Pancreas (tissue), 10 donors: ENCODE results near the gene PLVAP. TPM values are rescaled to one million over a fixed set of nuclear protein-coding genes. Genes with fewer than 3 reads are reported as not detected.

Source experiments
- ATAC-seq, 4 donors: fragments of 200-7000 bp; cut with Tn5 transposase; one replicate each; pipeline versions ENCODE4 v1.8.0 to v1.9.1; 2020; ENCODE audit warnings: mild to moderate bottlenecking in 4 of 4, moderate library complexity in 4 of 4
- DNase-seq, 6 donors: peaks; one replicate each; pipeline ENCODE4 v3.0.0-alpha.2; 2020
- FAIRE-seq: peaks from 2 replicates; lab custom pipeline; 2012; peaks lifted over from hg19 to GRCh38; lab: Jason Lieb, UNC
- H3K27ac ChIP-seq, 4 donors: fragments of 200-600 bp; sonication (generic); 1 replicate in 3 of 4; 2 replicates in 1 of 4; pipeline versions ENCODE4 v1.5.0 to v1.8.0; 2020
- H3K27me3 ChIP-seq, 4 donors: fragments of 200-600 bp; one replicate each; pipeline ENCODE4 v1.8.0; 2021
- H3K36me3 ChIP-seq, 3 donors: fragments of 200-600 bp; sonication (generic) in 1 of 3; one replicate each; pipeline versions ENCODE4 v1.5.0 to v1.8.0; 2020 to 2021
- H3K4me1 ChIP-seq, 3 donors: fragments of 200-600 bp; one replicate each; pipeline ENCODE4 v1.8.0; 2021
- H3K4me3 ChIP-seq, 4 donors: fragments of 200-600 bp; sonication (generic) in 2 of 4; one replicate each; pipeline versions ENCODE4 v1.5.0 to v1.8.0; 2020 to 2021
- H3K9me3 ChIP-seq, 4 donors: fragments of 200-600 bp; one replicate each; pipeline ENCODE4 v1.8.0; 2021
- CTCF ChIP-seq, 4 donors: fragments of 200-600 bp; sonication (generic) in 3 of 4; IDR thresholded peaks; one replicate each; pipeline versions ENCODE4 v1.5.0 to v1.8.0; 2021; ENCODE audit warnings: antibody characterized with exemption in 4 of 4
- WGBS, 2 donors: extraction: QIAGEN DNeasy Blood & Tissue Kit; methylation state at CpG; one replicate each; pipeline ENCODE4 v1.1.7; 2013; 5-methylcytosine and 5-hydroxymethylcytosine counted together
- intact Hi-C, 3 donors: fragments of 100-400 bp; cut with DNase I; formaldehyde crosslinking; loops; one replicate each; pipeline versions ENCODE4 v1.11.1 to v1.14.2; 2022
- polyA plus RNA-seq, 2 donors: library from polyadenylated mRNA; stranded (reverse); fragments of 200-250 nt; gene quantifications; one replicate each; pipeline ENCODE4 v1.2.3, GENCODE V29; 2013
- total RNA-seq, 6 donors: library from RNA; stranded (reverse); fragmentation: NEBNext Ultra II Directional in 4 of 6; extraction: Animal tissue kit (Norgen Biotek cat#: 25700) in 4 of 6; gene quantifications; one replicate each; pipeline versions ENCODE4 v1.2.1 to v1.2.4, GENCODE V29; 2021 to 2023
- donor health status: healthy with polysubstance abuse.
- donor health status: DM: no; HTN: no; CAD: no; lungs with moderate emphysema.
- donor health status: DM: no; HTN: no; CAD: no.
- donor health status: control.
- donor health status: control.
- donor health status: Bipolar disorder and iron deficiency.
- donor health status: DM: yes; HTN: yes; CAD: no.
- donor health status: DM: no; HTN: no; CAD: no.
- donor health status: DM: no; HTN: no; CAD: no.
- donor health status: DM: yes; HTN: yes; CAD: no.

The PLVAP gene
- total and polyA plus RNA-seq, 8 donors, result 32.0 to 87.6 (median 69.1) TPM

DNA sequence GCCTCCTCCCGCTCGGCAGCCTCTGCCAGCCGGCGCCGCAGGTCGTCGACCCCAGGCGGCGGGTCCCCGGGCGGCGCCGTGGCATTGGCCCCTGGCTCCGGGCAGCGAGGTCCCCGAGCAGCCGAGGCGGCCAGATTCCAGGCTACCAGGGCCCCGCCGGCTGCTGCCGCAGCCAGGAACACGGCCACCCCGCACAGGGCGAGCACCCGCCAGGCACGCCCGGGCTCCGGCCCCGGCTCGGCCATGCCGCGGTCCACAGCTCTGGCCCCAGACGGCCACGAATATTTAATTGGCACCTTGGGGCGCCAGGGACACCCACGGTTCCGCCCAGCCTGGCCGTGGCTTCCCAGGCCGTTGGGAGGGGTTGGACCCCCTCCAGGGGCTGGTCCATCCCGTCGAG lies 16.8 kb upstream of the PLVAP start, which contains the start of gene CCDC194:
Gene CCDC194 (minus strand): TSS at position 283 of the 400 bp plus-strand sequence. CDS start 38 bp downstream, at position 245.
- no peak for ATAC-seq

DNA sequence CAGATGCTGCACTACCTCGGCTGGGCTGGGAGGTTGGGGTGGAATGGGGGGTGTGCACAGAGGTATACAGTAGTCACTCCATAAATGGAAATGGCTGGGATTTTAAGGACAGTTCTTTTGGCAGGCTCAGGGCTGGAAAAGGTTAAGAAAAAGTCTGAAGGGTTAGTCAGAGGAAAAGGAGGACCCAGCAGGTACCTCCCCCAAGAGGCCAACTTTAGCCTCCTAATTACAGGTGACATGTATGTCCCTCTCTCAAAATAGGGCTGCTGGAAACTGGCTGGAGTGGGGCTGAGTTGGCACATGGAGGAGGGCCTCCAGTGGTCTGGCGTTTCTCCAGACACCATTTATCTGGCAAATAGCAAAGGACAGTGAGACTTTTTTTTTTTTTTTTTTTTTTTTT lies 15.9 kb upstream of the PLVAP start:
- Histone ChIP-seq H3K27ac (no peak overlapping the region), H3K4me3 (no peak overlapping the region), H3K27me3 (peaks cover 0 to 4% (median 0%) of the 10 kb centered on the region in 4 donors), H3K36me3 (no peaks in the 10 kb centered on the region), H3K4me1 (peaks cover 0 to 7% (median 6%) of the 10 kb centered on the region in 3 donors), H3K9me3 (no peaks in the 10 kb centered on the region)
- intact Hi-C loops, result no loop called here
- no peak for TF ChIP-seq CTCF (IDR thresholded peaks at IDR 0.05)
- DNase-seq (no peak), ATAC-seq (no peak), FAIRE-seq (no peak)
- 19 to 30% methylated on average over 2 of the region's 2 CpGs for WGBS, 2 donors

More for the DNA sequence above, 16.8 kb upstream of the PLVAP start, which contains the start of gene CCDC194:
- TF ChIP-seq CTCF (IDR thresholded peaks at IDR 0.05), result no peak
- Histone ChIP-seq H3K27me3 (peaks cover 0 to 4% (median 0%) of the 10 kb centered on the region in 4 donors), H3K4me1 (peaks cover 0 to 7% (median 6%) of the 10 kb centered on the region in 3 donors), H3K9me3 (no peaks in the 10 kb centered on the region), H3K36me3 (no peaks in the 10 kb centered on the region), H3K27ac (no peak within 1 kb of the TSS), H3K4me3 (no peak within 1 kb of the TSS)
- 16 to 22% methylated on average over 35 to 41 of the region's 41 CpGs for WGBS, 2 donors
- DNase-seq, result peak in 1 of 6 donors; percentile 61
- intact Hi-C loops, result no loop called here
- no peak for FAIRE-seq

DNA sequence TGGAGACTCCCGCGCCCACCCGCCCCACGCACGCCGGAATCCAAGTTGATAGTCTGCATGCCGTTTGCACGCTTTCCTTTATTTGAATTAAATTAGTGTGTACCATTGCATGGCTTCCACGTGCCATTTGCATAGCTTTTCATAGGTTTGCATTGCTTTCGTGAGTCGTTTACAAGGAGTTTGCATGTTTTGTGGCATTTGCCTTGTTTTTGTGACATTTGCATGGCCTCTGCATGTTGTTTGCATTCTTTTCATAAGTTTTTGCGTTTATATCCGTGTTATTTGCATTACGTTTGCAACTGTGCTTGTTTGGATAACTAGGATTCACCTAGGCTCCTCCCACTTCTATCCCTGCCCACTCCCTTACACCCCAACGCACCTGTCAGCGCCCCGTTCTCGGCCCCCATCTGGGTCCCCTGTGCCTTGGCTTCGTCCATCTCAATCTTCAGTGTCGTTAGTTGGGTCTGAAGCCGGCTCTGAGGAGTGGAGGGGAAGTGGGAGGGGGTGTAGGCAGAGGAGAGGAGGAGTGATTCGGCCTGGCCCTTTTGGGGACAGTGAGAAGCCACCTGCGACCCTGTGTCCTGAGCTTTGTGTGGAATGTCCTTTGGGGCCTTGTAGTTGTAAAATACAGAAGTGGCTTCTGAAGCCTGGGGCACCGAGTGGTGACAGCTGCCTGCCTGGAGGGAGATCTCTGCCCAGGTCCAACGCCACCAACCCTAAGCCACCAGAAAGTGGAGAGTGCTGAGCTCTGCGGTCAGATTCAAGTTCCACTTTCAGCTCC lies 14.4 kb upstream of the PLVAP start:
- Histone ChIP-seq H3K27ac (no peak overlapping the region), H3K4me3 (peak overlapping the region in 2 of 4 donors; percentile 17 to 40), H3K27me3 (peaks cover 0 to 4% (median 0%) of the 10 kb centered on the region in 4 donors), H3K9me3 (no peaks in the 10 kb centered on the region), H3K36me3 (no peaks in the 10 kb centered on the region), H3K4me1 (peaks cover 0 to 7% (median 6%) of the 10 kb centered on the region in 3 donors)
- intact Hi-C loops, result no loop called here
- TF ChIP-seq CTCF (IDR thresholded peaks at IDR 0.05), result no peak
- FAIRE-seq (no peak), ATAC-seq (peak in 1 of 4 donors; percentile 5), DNase-seq (no peak)
- 13 to 16% methylated on average over 26 of the region's 26 CpGs for WGBS, 2 donors

DNA sequence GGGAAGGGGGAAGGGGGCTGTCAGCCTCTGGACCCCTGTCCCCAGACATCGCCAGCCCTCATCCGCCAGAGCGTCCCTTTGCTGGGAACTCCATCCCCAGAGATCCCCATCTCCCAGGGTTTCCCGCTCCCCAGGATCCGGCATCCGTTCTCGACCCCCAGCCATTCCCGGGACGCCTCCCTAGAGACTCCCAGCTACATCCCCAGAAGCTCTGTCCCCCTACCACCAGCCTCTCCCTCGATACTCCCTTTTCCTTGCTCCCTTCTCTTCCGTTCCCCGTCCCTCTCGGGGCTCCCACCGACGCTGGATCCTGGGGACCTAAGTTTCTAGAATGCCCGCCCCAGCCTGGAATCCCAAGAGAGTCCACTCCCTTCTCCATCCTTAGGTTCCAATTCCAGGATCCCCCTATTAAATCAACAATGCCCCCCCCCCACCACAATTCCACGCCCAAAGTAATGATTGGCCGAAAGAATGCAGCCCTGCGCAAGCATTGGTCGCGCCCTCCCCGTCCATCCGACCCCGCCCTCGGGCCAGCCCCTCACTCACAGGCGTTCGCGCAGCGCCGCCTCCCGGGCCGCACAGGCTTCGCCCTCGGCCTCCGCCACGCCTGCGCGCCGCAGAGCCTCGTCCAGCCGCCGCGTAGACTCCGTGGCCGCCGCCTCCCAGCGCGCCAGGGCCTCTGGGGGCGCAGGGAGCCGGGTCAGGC lies 13.7 kb upstream of the PLVAP start:
- Histone ChIP-seq H3K9me3 (no peaks in the 10 kb centered on the region), H3K27ac (no peak overlapping the region), H3K4me3 (peak overlapping the region in 2 of 4 donors; percentile 17 to 40), H3K36me3 (no peaks in the 10 kb centered on the region), H3K4me1 (peaks cover 0 to 7% (median 6%) of the 10 kb centered on the region in 3 donors), H3K27me3 (peaks cover 0 to 4% (median 0%) of the 10 kb centered on the region in 4 donors)
- WGBS, 2 donors, result 1 to 3% methylated on average over 48 to 50 of the region's 50 CpGs
- no peak for FAIRE-seq
- intact Hi-C loops, result no loop called here
- peak; percentile 75 to 90 (median 84) for DNase-seq
- ATAC-seq, result peak; percentile 92 to 99 (median 98)
- peak; percentile 21 to 50 (median 46) for TF ChIP-seq CTCF (IDR thresholded peaks at IDR 0.05)
